Keratinocyte (primary cell): ENCODE measurements around the gene SPDL1. TPM values are rescaled to one million over a fixed set of nuclear protein-coding genes. Genes with fewer than 3 reads are reported as not detected.

Experiments
- DNase-seq: peaks from one replicate; pipeline ENCODE4 v3.0.0-alpha.2; 2011; ENCODE audit warnings: low read depth, missing footprints, low spot score
- FAIRE-seq: peaks from 2 replicates; lab custom pipeline; 2011; peaks lifted over from hg19 to GRCh38; lab: Jason Lieb, UNC
- H2AFZ ChIP-seq: 2 replicates; pipeline ENCODE4 v1.6.0; 2012; ENCODE audit warnings: low read length, control low read depth, inconsistent platforms; ENCODE audit not compliant: control insufficient read depth
- H3K27ac ChIP-seq: 2 replicates; pipeline ENCODE4 v1.5.1; 2011; ENCODE audit warnings: low read length; ENCODE audit not compliant: control insufficient read depth, insufficient read depth
- H3K27me3 ChIP-seq: 3 replicates; pipeline ENCODE4 v1.6.0; 2011; ENCODE audit warnings: low read length; ENCODE audit not compliant: control insufficient read depth, insufficient read depth; ENCODE audit errors: extremely low read depth
- H3K36me3 ChIP-seq, 2 experiments: 2 replicates in 1 of 2; 3 replicates in 1 of 2; pipeline ENCODE4 v1.5.1; 2011; ENCODE audit warnings: low read length in 2 of 2, mild to moderate bottlenecking in 1 of 2; ENCODE audit not compliant: control insufficient read depth in 2 of 2, insufficient read depth in 2 of 2; ENCODE audit errors: extremely low read depth in 1 of 2
- H3K4me1 ChIP-seq: 3 replicates; pipeline ENCODE4 v1.5.1; 2011; ENCODE audit warnings: low read length; ENCODE audit not compliant: control insufficient read depth, insufficient read depth; ENCODE audit errors: extremely low read depth
- H3K4me2 ChIP-seq: 3 replicates; pipeline ENCODE4 v1.6.0; 2011; ENCODE audit warnings: low read depth, low read length; ENCODE audit not compliant: control insufficient read depth, insufficient read depth; ENCODE audit errors: extremely low read depth
- H3K4me3 ChIP-seq, 3 experiments: fragments of 200-600 bp in 1 of 3; sonication (generic) in 1 of 3; 2 replicates in 2 of 3; 3 replicates in 1 of 3; pipeline ENCODE4 v1.5.1; 2011 to 2016; ENCODE audit warnings: low read length in 3 of 3, mild to moderate bottlenecking in 3 of 3, control low read depth in 2 of 3, inconsistent platforms in 1 of 3, low read depth in 1 of 3, mixed read lengths in 1 of 3, mixed run types in 1 of 3, moderate library complexity in 1 of 3; ENCODE audit not compliant: control insufficient read depth in 2 of 3, insufficient read depth in 2 of 3; ENCODE audit errors: extremely low read depth in 1 of 3
- H3K79me2 ChIP-seq: 2 replicates; pipeline ENCODE4 v1.6.0; 2012; ENCODE audit warnings: low read length; ENCODE audit not compliant: control insufficient read depth, insufficient read depth
- H3K9ac ChIP-seq: 3 replicates; pipeline ENCODE4 v1.6.0; 2011; ENCODE audit warnings: low read length; ENCODE audit not compliant: control insufficient read depth, insufficient read depth; ENCODE audit errors: extremely low read depth
- H3K9me1 ChIP-seq: 3 replicates; pipeline ENCODE4 v1.6.0; 2011; ENCODE audit warnings: low read length; ENCODE audit not compliant: control insufficient read depth, insufficient read depth; ENCODE audit errors: extremely low read depth
- H3K9me3 ChIP-seq: 2 replicates; pipeline ENCODE4 v1.5.1; 2012; ENCODE audit warnings: low read depth, low read length; ENCODE audit not compliant: control insufficient read depth
- H4K20me1 ChIP-seq: 3 replicates; pipeline ENCODE4 v1.6.0; 2011; ENCODE audit warnings: low read length; ENCODE audit not compliant: control insufficient read depth, insufficient read depth; ENCODE audit errors: extremely low read depth
- CTCF ChIP-seq, 3 experiments: IDR thresholded peaks in 1 of 3; conservative IDR thresholded peaks in 1 of 3; optimal IDR thresholded peaks in 1 of 3; 2 replicates in 2 of 3; 3 replicates in 1 of 3; pipeline versions ENCODE3 to v1.5.1; 2011; ENCODE audit warnings: low read length in 3 of 3, mild to moderate bottlenecking in 3 of 3, moderate library complexity in 2 of 3, control low read depth in 1 of 3, inconsistent platforms in 1 of 3; ENCODE audit not compliant: insufficient read depth in 2 of 3; ENCODE audit errors: extremely low read depth in 1 of 3
- EZH2 ChIP-seq: IDR thresholded peaks from one replicate; pipeline ENCODE4 v1.6.1; 2012; ENCODE audit warnings: inconsistent platforms, mild to moderate bottlenecking, low read length, moderate library complexity
- dilution Hi-C: fragments of 300-500 bp; cut with MboI; formaldehyde crosslinking; loops from one replicate; pipeline ENCODE4 v1.7.0; 2020; ENCODE audit warnings: low sequenced_read_pairs; ENCODE audit not compliant: extremely low pct_ligation_motif_present
- polyA plus RNA-seq, 5 experiments: library from polyadenylated mRNA; depleted of rRNA in 3 of 5; stranded (reverse) in 3 of 5; stranded (forward) in 1 of 5; unstranded in 1 of 5; fragments of >200 nt; gene quantifications; 1 replicate in 1 of 5; 2 replicates in 3 of 5; 3 replicates in 1 of 5; pipeline versions ENCODE4 v1.2.1 to v1.2.3, GENCODE V29; 2011 to 2012; ENCODE audit warnings: missing spikeins in 2 of 5, low read depth in 1 of 5, low replicate concordance in 1 of 5

The SPDL1 gene
- polyA plus RNA-seq, 1 donor (not counting 4 experiments of a cell fraction or from before 2014, with no cell fraction given): 24.6 TPM

- H3K9ac ChIP-seq: no peak overlapping the region
- no peak overlapping the region for H3K27ac ChIP-seq
- no peaks in the 10 kb centered on the region for H3K36me3 ChIP-seq
- no peak overlapping the region for H2AFZ ChIP-seq
- dilution Hi-C loops: no loop called here
- DNase-seq (no peak), FAIRE-seq (no peak)
- peaks cover 4% of the 10 kb centered on the region for H3K27me3 ChIP-seq
- H3K9me1 ChIP-seq: no peaks in the 10 kb centered on the region
- no peaks in the 10 kb centered on the region for H3K4me1 ChIP-seq
- H4K20me1 ChIP-seq: no peaks in the 10 kb centered on the region
- H3K79me2 ChIP-seq: no peaks in the 10 kb centered on the region
- H3K9me3 ChIP-seq: no peaks in the 10 kb centered on the region
- H3K4me2 ChIP-seq: no peak overlapping the region
- TF ChIP-seq CTCF (optimal IDR thresholded peaks at IDR 0.05 in 1 of 3, IDR thresholded peaks at IDR 0.05 in 1 of 3, conservative IDR thresholded peaks at IDR 0.05 in 1 of 3; ENCODE audit: extremely low read depth in 1 of 3, insufficient read depth in 2 of 3, low read length in 3 of 3) (no peak), EZH2 (no peak)
- H3K4me3 ChIP-seq: no peak overlapping the region
Measured at GRCh38 chr5:169551696-169552095, 31.9 kb upstream of the SPDL1 start.

GRCh38 chr5:169554251-169554650, 29.3 kb upstream of the SPDL1 start:
- Histone ChIP-seq H2AFZ (no peak overlapping the region), H3K79me2 (no peaks in the 10 kb centered on the region), H3K27me3 (peaks cover 4% of the 10 kb centered on the region), H3K36me3 (no peaks in the 10 kb centered on the region), H3K9me1 (no peaks in the 10 kb centered on the region), H3K4me1 (no peaks in the 10 kb centered on the region), H3K27ac (no peak overlapping the region), H3K4me2 (no peak overlapping the region), H3K9me3 (no peaks in the 10 kb centered on the region), H4K20me1 (no peaks in the 10 kb centered on the region), H3K9ac (no peak overlapping the region), H3K4me3 (no peak overlapping the region)
- dilution Hi-C loops: no loop called here
- no peak for TF ChIP-seq EZH2
- TF ChIP-seq CTCF (optimal IDR thresholded peaks at IDR 0.05 in 1 of 3, IDR thresholded peaks at IDR 0.05 in 1 of 3, conservative IDR thresholded peaks at IDR 0.05 in 1 of 3; ENCODE audit: extremely low read depth in 1 of 3, insufficient read depth in 2 of 3, low read length in 3 of 3): no peak
- FAIRE-seq (no peak), DNase-seq (no peak)
